Measurements from ENCODE around the gene PEPD.

PEPD gene

DNA sequence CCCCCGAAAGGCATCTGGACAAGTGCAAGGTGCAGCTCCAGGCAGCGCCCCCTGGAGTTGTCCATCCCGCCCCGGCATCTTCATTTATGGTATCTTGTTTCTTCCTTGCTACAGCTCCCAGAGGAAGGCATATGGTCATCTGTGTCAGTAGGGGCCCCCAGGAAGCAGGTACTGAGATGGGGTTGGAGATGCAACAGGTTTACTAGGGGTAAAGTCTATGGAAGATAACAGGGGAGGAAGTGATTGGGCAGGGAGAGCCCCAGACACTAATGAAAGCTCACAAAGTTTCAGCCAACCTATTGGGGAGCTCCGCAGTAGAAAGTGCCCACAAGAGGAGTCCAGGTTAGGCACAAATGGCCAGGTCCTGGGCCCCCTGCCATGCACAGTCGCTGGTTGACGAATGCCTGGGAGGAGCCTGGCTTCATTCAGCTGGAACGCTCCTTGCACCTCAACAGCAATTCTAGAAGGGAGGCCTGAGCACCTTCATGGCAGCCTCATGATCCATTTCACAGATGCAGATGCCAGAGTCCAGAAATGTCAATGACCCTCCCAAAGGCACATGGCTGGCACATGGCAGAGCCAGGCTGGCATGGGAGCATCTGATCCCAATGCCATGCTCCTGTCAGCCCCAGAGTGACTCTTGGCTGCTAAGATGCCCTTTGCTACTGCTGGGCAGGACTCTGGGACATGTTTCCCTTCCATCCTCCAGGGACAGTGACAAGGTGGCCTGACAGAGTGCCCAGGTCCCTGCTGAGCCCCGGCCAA, 23.8 kb upstream of the PEPD start:
- DNase-seq: no peak

DNA sequence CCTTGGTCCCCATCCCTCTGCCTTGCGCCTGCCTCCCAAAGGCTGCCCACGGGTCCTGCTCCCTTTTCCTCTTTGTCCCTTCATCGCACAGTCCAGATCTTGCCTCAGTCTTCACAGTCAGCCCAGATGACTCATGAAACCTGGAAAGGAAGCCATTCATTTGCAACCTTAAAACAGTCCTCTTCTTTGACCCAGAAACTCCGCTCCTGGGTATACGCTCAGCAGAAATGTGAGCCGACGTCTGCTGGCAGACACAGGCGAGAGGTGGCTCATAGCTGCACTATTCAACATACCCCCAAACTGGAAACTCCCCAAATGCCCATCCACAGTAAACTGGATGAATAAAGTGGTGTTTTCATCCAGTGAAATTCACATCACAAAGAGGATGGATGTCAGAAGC, 13.6 kb upstream of the PEPD start:
- DNase-seq: no peak

DNA sequence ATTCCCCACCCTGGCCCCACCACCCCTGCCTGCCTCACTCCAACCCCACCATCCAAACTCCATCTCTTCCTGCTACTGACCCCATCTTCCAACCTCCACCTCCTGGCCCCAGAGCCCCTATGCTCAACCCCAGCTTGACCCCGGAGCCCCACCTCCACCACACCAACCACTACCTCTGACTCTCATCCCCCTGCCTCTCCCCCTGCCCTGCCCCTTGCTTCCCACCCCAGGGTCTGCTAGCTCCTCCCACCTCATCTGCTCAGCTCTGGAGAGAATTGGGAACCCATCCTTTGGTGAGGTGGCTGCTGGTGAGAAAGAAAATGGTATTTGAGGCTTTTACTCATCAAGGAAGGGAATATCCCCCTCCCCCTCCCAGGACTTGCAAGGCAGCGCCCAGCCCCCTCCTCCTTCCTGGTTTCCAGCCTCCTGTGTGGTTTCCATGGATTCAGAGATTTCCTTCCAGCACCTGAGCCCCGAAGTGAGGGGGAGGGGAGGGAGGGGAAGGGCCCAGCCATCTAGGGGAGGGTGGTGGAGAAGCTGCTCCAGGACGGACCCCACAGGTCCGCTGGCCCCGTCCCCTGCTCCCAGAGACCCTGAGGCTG, 11.4 kb upstream of the PEPD start:
- no peak for DNase-seq

DNA sequence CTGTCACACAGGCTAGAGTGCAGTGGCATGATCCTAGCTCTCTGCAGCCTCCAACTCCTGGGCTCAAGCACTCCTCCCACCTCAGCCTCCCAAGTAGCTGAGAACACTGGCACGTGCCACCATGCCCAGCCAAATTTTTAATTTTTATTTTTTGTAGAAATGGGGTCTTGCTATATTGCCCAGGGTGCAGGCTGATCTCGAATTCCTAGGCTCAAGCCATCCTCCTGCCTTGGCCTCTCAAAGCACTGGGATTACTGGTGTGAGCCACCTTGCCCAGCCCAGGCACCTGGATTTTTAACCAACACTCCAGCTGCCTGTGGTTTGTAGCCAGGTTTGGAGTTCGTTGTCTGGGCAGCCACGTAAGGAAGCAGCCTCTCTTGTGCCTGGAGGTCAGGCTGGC, 9.3 kb upstream of the PEPD start:
- DNase-seq: no peak

DNA sequence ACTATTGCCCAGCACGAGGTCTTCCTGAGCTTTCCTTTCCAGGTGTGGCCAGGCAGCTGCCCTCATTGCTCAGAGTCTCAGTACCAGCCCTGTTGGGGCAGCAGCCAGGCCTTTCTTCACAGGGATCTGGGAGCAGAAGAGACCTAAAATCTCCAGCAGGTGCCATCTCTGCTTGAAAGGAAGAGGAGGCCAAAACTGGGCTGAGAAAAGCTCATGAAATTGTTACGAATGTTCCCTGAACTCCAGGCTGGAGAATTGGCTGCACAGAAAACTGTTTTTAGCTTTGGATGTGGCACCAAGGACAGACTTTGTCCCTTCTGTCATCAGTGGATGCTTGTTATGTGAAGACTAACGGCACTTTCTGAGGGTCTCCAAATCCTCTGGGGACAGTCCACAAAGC, 8.7 kb upstream of the PEPD start:
- DNase-seq: no peak

DNA sequence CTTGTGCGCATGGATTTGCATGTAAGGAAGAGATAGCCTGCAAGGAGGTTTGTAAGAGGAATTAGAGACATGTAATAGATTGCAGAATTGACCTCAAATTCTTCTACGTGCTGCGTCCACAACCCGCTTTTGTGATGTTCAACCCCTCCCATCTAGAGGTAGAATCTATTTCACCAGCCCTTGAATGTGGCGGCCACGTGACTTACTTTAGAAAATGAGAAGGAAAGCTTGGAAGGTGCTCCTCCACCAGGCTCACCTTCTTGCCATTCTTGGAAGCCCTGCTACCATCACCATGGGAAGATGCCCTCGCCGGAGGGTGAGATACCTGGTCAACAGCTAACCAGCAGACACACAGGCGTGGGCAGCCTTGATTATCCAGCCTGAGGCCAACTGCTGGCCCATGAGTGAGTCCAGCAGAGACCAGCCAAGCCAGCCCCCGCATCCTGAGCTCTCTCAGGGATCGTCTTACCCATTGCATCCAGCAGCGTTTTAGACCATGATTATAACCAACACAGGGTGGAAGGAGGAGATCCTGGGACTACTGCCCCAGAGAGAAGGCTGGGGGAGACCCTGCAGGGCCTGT, 7.6 kb upstream of the PEPD start:
- DNase-seq: no peak

DNA sequence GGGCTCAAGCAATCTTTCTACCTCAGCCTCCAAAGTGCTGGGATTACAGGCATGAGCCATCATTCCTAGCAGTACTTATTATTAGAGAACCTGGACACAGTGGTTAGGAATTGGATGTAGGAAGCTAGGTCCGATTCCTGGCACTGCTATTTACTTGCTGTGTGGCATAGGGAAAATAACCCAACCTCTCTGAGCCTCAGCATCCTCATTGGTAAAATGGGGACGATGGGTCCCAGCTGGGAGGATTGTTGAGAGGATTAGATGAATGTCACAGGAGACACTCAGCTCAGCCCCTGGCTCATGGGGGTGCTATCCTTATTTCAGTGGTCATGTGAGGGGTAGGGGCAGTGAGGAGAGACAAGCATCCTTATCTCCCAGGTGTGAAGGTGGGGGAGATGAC, 6.8 kb upstream of the PEPD start:
- DNase-seq: no peak

DNA sequence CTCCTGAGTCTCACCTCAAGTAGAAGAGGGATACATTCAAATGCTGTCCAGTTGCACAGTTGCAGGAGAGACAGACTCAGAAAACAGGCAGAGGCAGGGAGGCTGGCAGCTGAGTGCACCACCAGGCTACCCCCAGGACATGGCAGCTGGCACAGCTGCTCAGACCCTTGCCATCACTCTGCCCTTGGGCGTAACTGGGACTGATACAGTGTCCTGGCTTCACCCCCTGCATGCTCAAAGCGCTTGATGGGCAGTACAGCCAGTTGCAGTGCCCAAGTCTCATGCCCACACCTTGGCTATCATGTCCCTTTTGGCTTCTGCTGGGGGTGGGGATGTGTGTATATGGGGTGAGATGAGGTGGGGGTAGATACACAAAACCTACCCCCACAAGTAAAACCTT, 5.5 kb upstream of the PEPD start:
- DNase-seq: no peak

DNA sequence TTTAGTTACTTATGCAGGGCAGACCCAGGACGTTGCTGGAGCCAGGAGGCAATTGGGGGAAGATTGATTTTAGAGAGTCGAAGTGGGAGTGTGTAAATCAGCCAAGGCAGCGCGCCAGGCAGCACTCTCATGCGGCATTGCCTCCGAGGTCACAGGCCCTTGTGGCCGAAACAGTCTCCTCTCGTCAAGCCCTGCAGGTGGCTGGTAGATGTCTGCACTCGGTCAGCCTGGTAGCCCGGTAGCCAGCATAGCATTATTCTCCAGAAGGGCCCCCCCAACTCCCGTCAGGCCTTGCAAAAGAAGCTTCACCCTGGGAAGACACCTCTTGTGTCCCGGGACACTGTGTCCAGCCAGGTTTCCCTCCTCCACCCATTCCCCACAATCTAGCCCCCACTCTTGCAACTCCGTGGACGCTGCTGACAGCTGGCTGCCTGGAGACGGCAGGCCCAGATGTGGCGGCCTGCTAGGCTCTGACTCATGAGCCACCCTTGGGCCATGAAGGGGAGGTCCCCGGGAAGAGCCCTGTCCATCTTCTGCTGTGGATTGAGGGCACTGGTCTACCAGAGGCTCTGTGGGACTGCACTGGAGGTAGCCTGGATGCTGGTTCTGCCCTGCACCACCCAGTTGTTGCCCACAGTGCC, 2.6 kb upstream of the PEPD start:
- no peak for DNase-seq

DNA sequence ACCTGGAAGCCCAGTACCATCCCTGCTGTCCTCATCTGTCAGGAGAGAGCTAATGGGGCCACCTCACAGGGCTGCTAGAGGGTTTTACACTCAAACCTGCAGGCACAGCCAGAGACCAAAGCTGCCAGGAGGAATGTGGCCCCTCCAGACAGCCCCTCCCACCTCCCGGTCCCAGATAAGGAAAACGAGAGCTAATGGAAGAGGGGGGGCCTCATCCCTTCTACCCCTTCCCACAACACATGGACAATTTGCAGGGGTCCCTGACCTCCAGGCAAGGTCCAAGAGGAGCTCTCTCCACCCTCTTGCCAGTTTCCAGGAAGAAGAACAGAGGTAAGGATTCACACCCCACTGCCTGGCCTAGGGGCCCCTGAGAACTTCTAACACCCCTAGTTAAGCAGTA, 1.6 kb upstream of the PEPD start:
- no peak for DNase-seq

DNA sequence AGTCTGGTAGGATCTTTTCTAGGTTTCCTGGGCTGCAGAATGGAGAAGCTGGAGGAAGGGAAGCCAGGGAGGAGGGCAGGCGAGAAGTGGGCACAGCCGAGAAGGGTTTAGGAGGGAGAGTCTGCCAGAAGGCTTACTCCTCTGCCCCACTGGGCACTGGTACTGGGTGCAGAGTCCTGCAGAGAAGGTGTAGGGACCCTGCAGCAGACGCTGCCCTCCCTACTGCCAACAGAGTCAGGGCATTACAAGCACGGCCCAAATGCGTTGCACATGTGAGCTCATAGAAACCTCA, 726 bp upstream of the PEPD start:
- no peak for DNase-seq

DNA sequence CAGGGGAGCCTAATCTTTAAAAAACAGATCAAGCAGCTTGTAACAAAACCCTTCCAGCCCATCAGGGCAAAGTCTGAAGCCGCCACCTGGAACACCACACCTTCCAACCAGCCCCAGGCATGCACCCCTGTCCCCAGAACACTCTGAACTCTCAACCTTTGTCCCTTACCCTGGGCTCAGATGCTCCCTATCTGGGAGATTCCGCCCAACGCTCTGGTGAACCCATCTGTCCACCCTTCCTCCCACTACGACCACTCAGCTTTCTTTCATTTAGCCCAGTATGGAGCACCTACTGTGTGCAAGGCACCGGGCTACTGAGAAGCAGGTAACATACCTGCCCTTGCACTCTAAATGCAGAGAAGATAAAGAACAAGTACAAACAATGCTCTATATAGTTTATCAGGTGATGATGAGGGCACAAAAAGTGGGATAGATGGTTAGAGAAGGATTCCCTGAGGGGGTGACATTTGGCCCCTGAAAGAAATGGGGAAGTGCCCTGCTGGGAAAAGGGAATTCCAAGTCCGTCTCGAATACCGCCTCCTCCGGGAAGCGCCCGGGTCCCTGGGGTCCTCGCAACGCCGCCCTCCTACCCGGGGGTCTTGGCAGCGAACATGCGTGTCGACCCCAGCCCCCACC, 629 bp downstream of the PEPD start:
- peak; percentile 10 for DNase-seq

DNA sequence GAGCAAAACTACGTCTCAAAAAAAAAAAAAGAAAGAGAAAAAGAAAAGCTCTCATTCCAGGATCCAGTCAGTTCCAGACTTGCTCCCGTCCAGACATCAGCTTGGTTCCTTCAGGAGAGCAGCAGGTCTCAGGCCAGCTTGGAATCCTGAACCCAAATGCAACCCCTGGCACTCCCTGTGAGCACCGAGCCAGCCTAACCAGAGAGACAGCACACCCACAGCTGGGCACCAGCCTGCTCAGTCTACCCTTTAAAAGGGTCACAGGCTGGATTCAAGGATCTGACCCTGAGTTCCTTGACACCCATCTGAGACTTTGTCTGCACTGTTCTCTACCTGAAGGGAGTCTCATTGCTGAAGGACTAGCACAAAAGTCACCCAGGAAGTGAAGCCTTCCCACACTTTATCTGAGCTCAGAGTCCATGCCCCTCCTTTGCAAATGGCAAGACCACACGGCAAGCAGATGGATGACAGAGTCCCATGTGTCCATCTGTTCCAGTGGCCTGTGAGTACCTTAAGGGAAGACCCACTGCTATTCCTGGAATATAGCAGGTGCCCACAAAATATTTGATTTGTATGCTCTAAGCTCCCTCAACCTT, 1.4 kb downstream of the PEPD start:
- DNase-seq: peak; percentile 20

DNA sequence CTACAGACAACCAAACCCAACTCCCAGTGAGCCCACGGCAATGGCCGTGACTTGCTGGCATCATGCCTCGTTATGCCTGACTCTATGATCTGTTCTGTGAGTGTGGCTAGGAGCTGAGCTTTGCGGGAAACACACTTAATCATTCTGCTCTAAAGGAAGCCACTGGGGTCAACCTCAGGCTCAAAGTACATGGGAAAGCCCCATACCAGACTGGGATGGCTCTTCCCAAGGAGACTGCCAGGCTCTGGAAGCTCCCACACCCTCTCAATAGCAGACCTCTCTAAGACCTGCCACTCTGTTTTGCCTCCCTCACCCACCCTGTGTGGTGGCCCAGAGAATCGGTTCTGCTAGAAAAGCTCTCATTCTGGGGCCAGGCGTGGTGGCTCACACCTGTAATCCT, 2.2 kb downstream of the PEPD start:
- DNase-seq: no peak

DNA sequence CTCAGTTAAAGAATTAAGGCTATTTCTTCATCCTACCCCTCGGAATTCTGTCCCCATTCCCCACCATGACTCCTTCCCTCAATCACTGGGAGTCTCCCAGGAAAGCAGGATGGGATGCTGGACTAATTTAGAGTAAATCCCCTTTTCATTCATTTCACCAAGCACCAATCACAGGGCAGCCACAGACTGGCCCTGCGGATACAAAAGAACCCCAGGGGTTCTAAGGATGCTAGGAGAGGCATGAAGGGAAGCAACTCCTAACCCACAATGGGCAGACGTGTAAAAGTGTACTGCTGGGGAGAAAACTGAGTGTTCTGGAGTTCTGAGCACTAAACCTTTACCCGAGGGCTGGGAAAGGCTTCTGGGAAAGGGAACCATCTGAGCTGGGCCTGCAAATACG, 3.0 kb downstream of the PEPD start:
- DNase-seq: no peak

DNA sequence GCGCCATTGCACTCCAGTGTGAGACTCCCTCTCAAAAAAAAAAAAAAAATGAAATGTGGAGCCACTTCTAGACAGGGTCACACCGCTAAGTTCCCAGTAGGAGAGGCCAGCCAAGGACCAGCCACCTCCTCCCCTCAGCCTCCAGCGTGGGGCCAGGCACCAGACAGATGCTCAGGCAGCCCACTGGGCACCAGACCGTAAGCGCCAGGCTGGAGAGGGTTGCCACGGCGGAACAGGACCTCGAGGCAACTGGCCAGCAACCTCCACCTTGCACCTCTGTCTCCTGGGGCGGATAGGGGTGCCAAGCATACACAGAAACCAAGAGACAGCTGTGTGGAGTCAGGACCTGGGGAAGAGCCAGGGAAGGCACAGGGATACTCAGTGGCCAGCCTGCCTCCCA, 3.7 kb downstream of the PEPD start:
- no peak for DNase-seq

DNA sequence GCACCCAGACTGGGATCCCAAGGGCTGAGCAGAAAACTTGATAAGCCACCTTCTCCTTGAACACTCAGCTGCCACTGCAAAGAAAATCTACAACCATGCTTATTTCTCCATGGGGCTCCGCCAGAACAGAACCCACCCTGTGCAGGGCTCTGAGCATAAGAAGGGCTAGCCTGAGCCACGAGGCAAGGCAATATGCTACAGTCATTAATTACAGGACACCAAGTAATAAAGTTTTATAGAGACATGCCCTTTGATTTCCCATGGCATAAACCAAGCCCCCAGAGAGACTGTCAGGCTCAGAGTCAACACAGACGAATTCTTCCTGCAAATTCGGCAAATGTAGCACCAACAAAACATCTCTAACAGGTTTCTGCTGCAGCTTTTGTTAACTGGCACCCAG, 5.7 kb downstream of the PEPD start:
- no peak for DNase-seq

DNA sequence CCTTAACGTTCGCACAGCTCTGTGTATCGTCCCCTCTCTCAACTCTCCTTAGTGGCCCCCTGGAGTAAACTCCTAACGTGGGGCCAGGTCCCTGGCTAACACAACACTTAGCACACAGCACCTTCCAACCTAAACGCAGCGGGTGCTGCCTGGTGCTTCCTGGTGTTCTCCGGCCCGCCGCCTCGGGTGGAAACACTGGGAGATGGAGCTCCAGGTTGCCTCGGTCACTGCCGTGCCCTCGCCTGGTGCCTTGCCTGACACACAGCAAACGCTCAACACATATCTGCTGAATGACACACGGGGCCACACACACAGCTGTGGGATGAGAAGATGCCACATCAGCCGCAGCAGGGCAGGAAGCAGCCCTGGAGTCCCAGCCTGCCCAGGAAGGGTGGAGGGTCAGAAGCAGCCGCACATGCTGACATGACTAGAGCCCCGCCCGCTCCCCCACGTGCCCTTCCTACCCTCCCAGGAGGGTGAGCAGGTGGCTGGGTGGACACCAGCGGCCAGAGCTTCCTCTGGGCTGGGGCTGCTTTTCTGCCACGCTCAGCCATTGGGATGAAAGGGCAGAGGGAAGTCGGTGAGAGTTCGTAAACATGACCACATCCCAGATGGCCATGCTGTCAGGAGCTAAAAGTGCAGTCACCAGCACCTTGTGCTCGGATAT, 6.6 kb downstream of the PEPD start:
- DNase-seq: peak; percentile 70

DNA sequence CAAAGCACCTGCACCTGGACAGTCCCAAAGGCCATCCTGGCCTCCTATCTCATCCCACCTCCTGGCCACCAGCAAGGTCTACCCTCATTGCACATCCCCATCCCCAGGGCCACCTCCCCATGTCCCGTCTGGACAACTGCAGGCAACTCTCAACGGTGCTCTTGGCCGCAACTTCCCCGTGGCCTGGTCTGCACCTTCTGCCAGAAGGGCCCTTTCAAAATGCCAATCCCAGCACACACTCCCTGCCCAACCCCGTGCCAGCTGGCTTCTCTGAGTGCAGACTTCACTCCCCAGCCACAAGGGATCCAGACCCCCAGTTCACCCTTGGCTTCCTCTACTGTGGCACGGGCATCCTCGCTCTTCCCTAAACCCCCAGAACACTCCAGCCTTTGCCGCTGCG, 8.2 kb downstream of the PEPD start:
- no peak for DNase-seq

DNA sequence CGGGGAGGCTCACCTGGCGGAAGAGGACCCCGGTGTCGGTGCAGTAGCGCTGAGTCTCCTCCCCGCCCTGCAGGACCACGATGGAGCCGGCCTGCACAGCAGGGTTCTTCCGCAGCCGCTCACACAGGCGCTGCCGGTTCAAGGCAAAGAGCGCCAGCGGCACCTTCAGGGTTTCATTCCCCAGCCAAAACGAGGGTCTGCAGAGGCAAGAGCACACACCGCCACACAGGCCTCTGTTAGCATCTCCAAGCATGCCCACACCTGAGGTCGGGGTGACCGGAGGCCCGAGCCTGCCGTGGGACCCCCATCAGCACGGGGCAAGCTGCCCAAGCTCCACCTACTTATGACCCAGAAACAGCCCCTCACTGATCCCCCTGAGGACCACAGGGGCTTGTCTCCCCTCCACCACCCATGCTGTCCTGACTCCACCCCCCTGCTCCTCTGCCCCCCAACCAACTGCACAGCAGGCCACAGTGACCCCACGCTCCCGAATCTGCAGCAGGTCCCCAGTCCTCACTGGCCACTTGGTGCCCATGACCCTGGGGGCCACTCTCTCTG, 8.9 kb downstream of the PEPD start:
- no peak for DNase-seq

DNA sequence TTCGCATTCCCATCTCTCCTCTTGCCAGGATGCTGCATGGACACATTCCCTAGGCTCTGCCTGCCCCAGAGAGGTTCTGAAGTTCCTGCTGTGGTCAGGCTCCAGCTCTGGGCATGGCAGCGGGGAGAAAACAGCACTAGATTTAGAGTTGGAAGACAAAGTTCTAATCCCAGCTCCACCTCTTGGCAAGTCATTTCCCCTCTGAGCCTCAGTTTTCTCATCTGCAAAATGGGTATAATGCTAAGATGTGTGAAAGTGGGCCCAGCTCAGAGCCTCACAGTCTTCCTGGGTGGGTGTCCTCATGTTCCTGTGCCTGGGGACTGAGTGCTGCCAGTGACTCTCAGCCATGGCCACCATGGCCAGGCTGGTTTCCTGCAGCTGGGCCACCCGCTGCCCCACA, 9.6 kb downstream of the PEPD start:
- no peak for DNase-seq

DNA sequence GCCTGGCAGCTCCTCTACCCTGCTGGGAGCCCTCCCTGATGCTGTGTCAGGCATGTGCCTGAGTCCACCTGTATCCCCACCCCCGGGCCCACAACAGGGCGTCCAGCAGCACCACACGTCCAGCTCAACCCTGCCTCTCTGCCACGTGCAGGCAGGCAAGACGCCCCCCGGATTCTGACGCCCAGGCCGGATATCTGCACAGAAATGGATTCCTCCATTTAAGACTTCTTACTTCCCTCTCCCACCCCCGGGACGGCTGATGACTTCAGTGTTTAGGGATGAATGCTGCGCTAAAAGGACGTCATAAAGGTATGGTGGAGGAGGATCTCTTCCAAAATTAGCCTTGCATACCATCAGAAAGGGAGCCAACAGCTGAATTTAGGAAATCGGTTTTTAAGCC, 10.2 kb downstream of the PEPD start:
- no peak for DNase-seq

Data from hematopoietic multipotent progenitor cell treated with erythropoietin and hydrocortisone succinate and interleukin-3 and kit ligand, for 8 days (in vitro differentiated cells).